CD14-positive monocyte (primary cell): ENCODE measurements around the gene PDE6B. TPM values are rescaled to one million over a fixed set of nuclear protein-coding genes. Genes with fewer than 3 reads are reported as not detected.

Experiments used
- DNase-seq, 3 donors: peaks; one replicate each; pipeline ENCODE4 v3.0.0-alpha.2; 2011 to 2022
- H2AFZ ChIP-seq: 2 replicates; pipeline ENCODE4 v1.6.0; 2012; ENCODE audit warnings: mild to moderate bottlenecking, low read depth, low read length, inconsistent platforms; ENCODE audit not compliant: insufficient read depth, poor library complexity, severe bottlenecking
- H3K27ac ChIP-seq, 2 donors: 1 replicate in 1 of 2; 2 replicates in 1 of 2; pipeline ENCODE4 v1.5.1; 2012 to 2013; ENCODE audit warnings: low read length in 2 of 2, control low read depth in 1 of 2, inconsistent platforms in 1 of 2, low read depth in 1 of 2, mild to moderate bottlenecking in 1 of 2
- H3K27me3 ChIP-seq, 2 donors: one replicate each; pipeline versions ENCODE4 v1.6.0 to v1.6.1; 2011 to 2013; ENCODE audit warnings: low read length in 2 of 2; ENCODE audit not compliant: control insufficient read depth in 2 of 2, insufficient read depth in 2 of 2
- H3K36me3 ChIP-seq, 2 donors: replicated peaks in 1 of 2; 1 replicate in 1 of 2; 2 replicates in 1 of 2; pipeline versions ENCODE4 v1.5.1 to v1.6.1; 2012 to 2013; ENCODE audit warnings: low read length in 2 of 2, control low read depth in 1 of 2, inconsistent platforms in 1 of 2, mild to moderate bottlenecking in 1 of 2; ENCODE audit not compliant: insufficient read depth in 2 of 2, control insufficient read depth in 1 of 2
- H3K4me1 ChIP-seq, 2 donors: 1 replicate in 1 of 2; 2 replicates in 1 of 2; pipeline versions ENCODE4 v1.5.1 to v1.6.1; 2012 to 2013; ENCODE audit warnings: low read length in 2 of 2, control low read depth in 1 of 2, inconsistent platforms in 1 of 2, mild to moderate bottlenecking in 1 of 2, moderate library complexity in 1 of 2; ENCODE audit not compliant: insufficient read depth in 2 of 2, control insufficient read depth in 1 of 2
- H3K4me2 ChIP-seq: replicated peaks from 2 replicates; pipeline ENCODE3; 2012; ENCODE audit warnings: low read length, moderate library complexity, mild to moderate bottlenecking; ENCODE audit not compliant: poor library complexity, severe bottlenecking; ENCODE audit errors: extremely low read depth
- H3K4me3 ChIP-seq, 3 experiments: fragments of 200-600 bp in 1 of 3; sonication (generic) in 1 of 3; replicated peaks in 1 of 3; 1 replicate in 2 of 3; 2 replicates in 1 of 3; pipeline ENCODE4 v1.5.1; 2011 to 2013; ENCODE audit warnings: low read length in 3 of 3, mild to moderate bottlenecking in 3 of 3, control low read depth in 2 of 3, low read depth in 2 of 3, inconsistent platforms in 1 of 3, moderate library complexity in 1 of 3
- H3K79me2 ChIP-seq: 2 replicates; pipeline ENCODE4 v1.6.0; 2012; ENCODE audit warnings: mild to moderate bottlenecking, control low read depth, inconsistent platforms, low read length, moderate library complexity; ENCODE audit not compliant: insufficient read depth
- H3K9ac ChIP-seq: 2 replicates; pipeline ENCODE4 v1.6.0; 2017; ENCODE audit warnings: low read length, mild to moderate bottlenecking; ENCODE audit not compliant: insufficient read depth, poor library complexity, severe bottlenecking
- H3K9me3 ChIP-seq, 2 donors: replicated peaks in 1 of 2; 1 replicate in 1 of 2; 2 replicates in 1 of 2; pipeline versions ENCODE4 v1.5.1 to v1.6.1; 2012 to 2013; ENCODE audit warnings: low read length in 2 of 2, control low read depth in 1 of 2; ENCODE audit not compliant: control insufficient read depth in 1 of 2, insufficient read depth in 1 of 2
- H4K20me1 ChIP-seq: 2 replicates; pipeline ENCODE4 v1.6.0; 2012; ENCODE audit warnings: mild to moderate bottlenecking, low read length, control low read depth, moderate library complexity; ENCODE audit not compliant: insufficient read depth
- H3K27ac Mint-ChIP-seq, 7 donors: one replicate each; pipeline ENCODE4 v1.8.0; 2020; ENCODE audit warnings: mild to moderate bottlenecking in 7 of 7, mixed read lengths in 7 of 7, moderate library complexity in 6 of 7, inconsistent platforms in 2 of 7
- H3K27me3 Mint-ChIP-seq, 3 donors: one replicate each; pipeline ENCODE4 v1.8.0; 2021 to 2022; ENCODE audit warnings: low read depth in 3 of 3, mild to moderate bottlenecking in 3 of 3, mixed read lengths in 3 of 3, moderate library complexity in 3 of 3, inconsistent platforms in 1 of 3
- H3K36me3 Mint-ChIP-seq, 2 donors: one replicate each; pipeline ENCODE4 v1.8.0; 2020; ENCODE audit warnings: mixed read lengths in 2 of 2, inconsistent platforms in 1 of 2, mild to moderate bottlenecking in 1 of 2
- H3K4me1 Mint-ChIP-seq: one replicate; pipeline ENCODE4 v1.8.0; 2020; ENCODE audit warnings: mild to moderate bottlenecking, mixed read lengths
- H3K4me3 Mint-ChIP-seq, 2 donors: one replicate each; pipeline ENCODE4 v1.8.0; 2020; ENCODE audit warnings: mild to moderate bottlenecking in 2 of 2, mixed read lengths in 2 of 2, moderate library complexity in 1 of 2
- H3K9me3 Mint-ChIP-seq, 7 donors: one replicate each; pipeline ENCODE4 v1.8.0; 2020 to 2022; ENCODE audit warnings: mixed read lengths in 7 of 7, mild to moderate bottlenecking in 6 of 7, moderate library complexity in 6 of 7, inconsistent platforms in 2 of 7
- CTCF ChIP-seq: fragments of 200-600 bp; IDR thresholded peaks from one replicate; pipeline ENCODE4 v1.8.0; 2022; ENCODE audit warnings: antibody characterized with exemption, mild to moderate bottlenecking
- WGBS: methylation state at CpG from one replicate; pipeline ENCODE4 v1.1.5; 2013; ENCODE audit warnings: missing lambda C conversion rate; ENCODE audit not compliant: insufficient coverage; 5-methylcytosine and 5-hydroxymethylcytosine counted together
- intact Hi-C, 2 donors: fragments of 100-400 bp; cut with micrococcal nuclease; formaldehyde crosslinking; loops; one replicate each; pipeline versions ENCODE4 v1.15.0 to v1.15.1; 2023
- polyA plus RNA-seq, 3 donors: library from polyadenylated mRNA; depleted of rRNA in 1 of 3; unstranded in 2 of 3; stranded (reverse) in 1 of 3; fragments of 300-500 nt in 2 of 3; fragments of >200 nt in 1 of 3; fragmentation: Illumina TruSeq in 2 of 3; gene quantifications; 1 replicate in 2 of 3; 2 replicates in 1 of 3; pipeline ENCODE4 v1.2.3, GENCODE V29; 2012 to 2021

PDE6B gene
- polyA plus RNA-seq, 3 donors, result 3.7 to 6.3 (median 4.6) TPM

- no peak overlapping the region for H2AFZ ChIP-seq
- Mint-ChIP-seq H3K4me3 (no peak overlapping the region), H3K4me1 (no peaks in the 10 kb centered on the region), H3K36me3 (no peaks in the 10 kb centered on the region), H3K9me3 (peaks cover 15 to 37% (median 24%) of the 10 kb centered on the region in 7 donors), H3K27me3 (peaks cover 0 to 6% (median 4%) of the 10 kb centered on the region in 3 donors), H3K27ac (no peak overlapping the region)
- DNase-seq, result no peak
- no peak overlapping the region for H3K27ac ChIP-seq
- no peak overlapping the region for H3K4me3 ChIP-seq
- H3K4me1 ChIP-seq, result no peaks in the 10 kb centered on the region
- no peak overlapping the region for H3K4me2 ChIP-seq
- no peaks in the 10 kb centered on the region for H3K36me3 ChIP-seq
- no peaks in the 10 kb centered on the region for H3K27me3 ChIP-seq
- H3K9me3 ChIP-seq, result peaks cover 17 to 20% of the 10 kb centered on the region in 2 donors
- no peak overlapping the region for H3K9ac ChIP-seq
- intact Hi-C loops, result no loop called here
- TF ChIP-seq CTCF, result no peak
- H3K79me2 ChIP-seq, result no peaks in the 10 kb centered on the region
- no peaks in the 10 kb centered on the region for H4K20me1 ChIP-seq
- 80% methylated on average over 20 of the region's 20 CpGs for WGBS
Measured at GRCh38 chr4:629915-630641, 4.7 kb downstream of the PDE6B start.

DNA sequence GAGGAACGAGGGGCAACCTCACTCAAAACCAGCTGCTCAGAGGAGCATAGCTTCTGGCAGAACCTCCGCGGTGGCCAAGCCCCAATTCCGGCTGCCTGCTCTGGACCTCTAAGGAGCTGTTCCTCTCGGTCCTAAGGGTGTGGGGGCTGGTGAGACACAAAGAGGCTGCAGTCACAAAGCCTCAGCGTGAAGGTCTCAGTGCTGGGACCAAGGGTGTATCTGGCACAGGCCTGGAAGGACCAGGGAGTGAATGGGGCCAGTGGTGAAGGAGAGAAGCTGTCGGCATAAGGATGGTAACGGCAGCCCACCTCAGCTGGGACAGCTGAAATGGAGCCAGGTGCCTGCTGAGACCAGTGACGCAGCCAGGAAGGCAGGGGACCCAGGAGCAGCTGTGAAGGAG lies 5.3 kb downstream of the PDE6B start:
- no peak overlapping the region for H3K27ac Mint-ChIP-seq
- H4K20me1 ChIP-seq, result no peaks in the 10 kb centered on the region
- intact Hi-C loops, result no loop called here
- no peaks in the 10 kb centered on the region for H3K36me3 ChIP-seq
- H3K4me3 Mint-ChIP-seq, result no peak overlapping the region
- no peaks in the 10 kb centered on the region for H3K79me2 ChIP-seq
- no peak overlapping the region for H3K4me2 ChIP-seq
- H3K4me1 Mint-ChIP-seq, result no peaks in the 10 kb centered on the region
- no peaks in the 10 kb centered on the region for H3K4me1 ChIP-seq
- no peak overlapping the region for H3K9ac ChIP-seq
- H3K27me3 Mint-ChIP-seq, result peaks cover 0 to 7% (median 7%) of the 10 kb centered on the region in 3 donors
- no peak overlapping the region for H3K27ac ChIP-seq
- DNase-seq, result no peak
- no peak overlapping the region for H3K4me3 ChIP-seq
- TF ChIP-seq CTCF, result no peak
- H3K9me3 ChIP-seq, result peaks cover 17 to 20% of the 10 kb centered on the region in 2 donors
- H3K9me3 Mint-ChIP-seq, result peaks cover 15 to 40% (median 24%) of the 10 kb centered on the region in 7 donors
- H3K27me3 ChIP-seq, result no peaks in the 10 kb centered on the region
- no peaks in the 10 kb centered on the region for H3K36me3 Mint-ChIP-seq
- WGBS, result 93% methylated on average over 8 of the region's 9 CpGs
- H2AFZ ChIP-seq, result no peak overlapping the region
